Stimulated activated CD8-positive, alpha-beta memory T cell treated with anti-CD3 and anti-CD28 coated beads, Interleukin-15, amount 100 ng/mL, for 24 hours (primary cell): ENCODE measurements around the gene MBD3L5.
"Not testable (repeated sequence)": the region's sequence is repeated elsewhere in the genome, so short reads cannot be mapped to it uniquely, and the experiment has no call there.

ENCODE experiments used
- DNase-seq: peaks from one replicate; pipeline ENCODE4 v3.0.0-alpha.2; 2020; ENCODE audit warnings: low read depth

MBD3L5 gene

DNA sequence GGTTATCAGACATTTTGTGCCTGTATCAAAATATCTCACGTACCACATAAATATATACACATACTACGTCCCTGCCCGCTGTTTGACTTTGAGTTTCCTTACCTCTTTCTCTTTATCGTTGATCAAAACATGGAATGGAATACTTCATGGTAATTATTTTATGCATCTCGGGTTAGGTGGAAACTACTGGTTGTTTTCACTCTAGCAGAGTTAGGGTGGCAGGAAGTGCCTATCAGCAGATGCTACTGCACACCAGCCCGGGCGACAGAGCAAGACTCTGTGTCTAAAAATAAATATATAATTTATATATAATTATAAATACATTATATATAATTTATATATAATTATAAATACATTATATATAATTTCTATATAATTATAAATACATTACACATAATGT is 22.5 kb downstream of the MBD3L5 start:
- DNase-seq = not testable (repeated sequence)

DNA sequence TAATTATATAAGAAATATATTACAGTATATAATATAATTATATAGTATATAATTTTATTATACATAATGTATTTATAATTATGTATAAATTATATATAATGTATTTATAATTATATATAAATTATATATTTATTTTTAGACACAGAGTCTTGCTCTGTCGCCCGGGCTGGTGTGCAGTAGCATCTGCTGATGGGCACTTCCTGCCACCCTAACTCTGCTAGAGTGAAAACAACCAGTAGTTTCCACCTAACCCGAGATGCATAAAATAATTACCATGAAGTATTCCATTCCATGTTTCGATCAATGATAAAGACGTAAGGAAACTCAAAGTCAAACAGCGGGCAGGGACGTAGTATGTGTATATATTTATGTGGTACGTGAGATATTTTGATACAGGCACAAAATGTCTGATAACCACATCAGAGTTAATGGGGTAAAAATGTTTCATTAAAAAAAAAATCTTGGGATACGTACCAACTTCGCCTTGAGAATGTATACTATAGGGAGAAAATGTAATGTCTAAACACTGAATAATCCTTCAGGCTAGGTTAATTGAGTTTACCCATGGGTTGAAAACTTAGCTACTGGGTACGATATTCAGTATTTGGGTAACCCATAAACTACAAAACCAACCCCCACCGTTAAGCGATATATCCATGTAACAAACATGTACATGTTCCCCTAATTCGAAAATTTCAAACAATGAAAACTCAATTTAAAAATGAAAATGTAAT is 24.4 kb downstream of the MBD3L5 start:
- not testable (repeated sequence) for DNase-seq

DNA sequence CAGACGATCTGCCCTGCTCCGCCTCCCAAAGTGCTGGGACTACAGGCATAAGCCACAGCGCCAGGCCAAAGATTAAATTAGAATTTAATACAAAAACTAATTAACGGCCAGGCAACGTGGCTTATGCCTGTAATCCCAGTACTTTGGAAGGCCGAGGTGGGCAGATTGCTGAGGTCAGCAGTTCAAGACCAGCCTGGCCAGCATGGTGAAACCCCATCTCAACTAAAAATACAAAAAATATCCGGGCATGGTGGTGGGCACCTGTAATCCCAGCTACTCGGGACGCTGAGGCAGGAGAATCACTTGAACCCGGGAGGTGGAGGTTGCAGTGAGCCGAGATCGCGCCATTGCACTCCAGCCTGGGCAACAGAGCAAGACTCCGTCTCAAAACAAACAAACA is 25.3 kb downstream of the MBD3L5 start:
- DNase-seq = not testable (repeated sequence)

DNA sequence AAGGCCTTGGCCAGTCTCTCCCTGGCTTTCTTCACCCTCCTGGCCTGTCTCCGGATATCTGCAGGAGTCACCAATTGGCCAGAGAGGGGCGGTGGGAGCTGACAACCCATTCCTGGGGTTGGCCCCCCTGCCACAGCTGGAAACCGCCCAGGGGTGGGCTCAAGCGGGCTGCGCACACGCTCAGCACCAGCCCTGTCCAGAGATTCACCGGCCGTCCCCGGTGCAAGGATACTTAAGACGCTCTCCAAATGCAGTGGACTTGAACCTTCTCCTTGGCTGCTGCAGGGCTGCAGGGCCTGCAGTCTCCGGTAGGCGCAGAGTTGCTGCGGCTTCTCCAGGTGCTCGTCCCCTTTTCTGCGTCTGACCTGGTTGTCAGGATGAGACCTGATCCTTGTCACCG is 26.0 kb downstream of the MBD3L5 start:
- DNase-seq = not testable (repeated sequence)

DNA sequence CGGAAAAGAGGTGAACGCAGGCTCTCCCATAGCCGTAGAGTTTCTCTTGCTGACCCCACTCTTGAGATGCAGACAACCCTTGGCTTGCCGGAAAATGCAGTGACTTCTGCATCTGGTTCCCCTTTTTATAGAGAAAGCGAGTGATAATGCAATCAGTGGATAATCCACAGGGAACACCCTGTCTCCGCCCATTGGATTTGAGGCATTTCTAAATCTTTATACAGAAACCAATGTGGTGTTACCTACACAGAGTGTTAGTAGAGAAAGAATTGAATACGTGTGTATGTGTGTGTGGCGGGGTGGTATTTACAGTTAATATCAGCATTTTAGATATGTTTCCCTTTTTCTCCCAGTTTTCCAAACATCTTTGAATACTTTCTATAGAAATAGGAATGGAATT is 28.2 kb downstream of the MBD3L5 start, which contains the start of gene MBD3L3:
MBD3L3 (minus strand) TSS at position 101 of the 400 bp plus-strand sequence; CDS start at position 30, 71 bp downstream.
- not testable (repeated sequence) for DNase-seq

DNA sequence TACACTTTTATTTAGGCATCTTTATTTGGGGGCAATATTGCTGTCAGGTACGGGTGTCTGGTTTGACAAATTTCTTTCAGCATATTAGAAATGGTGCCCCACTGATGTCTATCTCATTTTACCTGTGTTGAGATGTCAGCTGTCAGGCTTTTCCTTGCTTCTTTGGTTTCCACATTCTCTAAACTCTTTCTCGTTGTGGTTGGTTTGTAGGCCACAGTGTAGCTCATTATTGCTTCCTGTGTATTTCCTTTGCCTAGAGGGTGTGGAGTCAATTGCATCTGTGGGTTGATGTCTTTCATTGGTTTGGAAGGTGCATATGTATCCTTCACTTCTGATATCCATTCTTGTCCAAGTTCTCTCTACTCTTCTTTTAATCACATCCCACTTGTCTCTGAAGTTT is 29.6 kb downstream of the MBD3L5 start:
- DNase-seq = not testable (repeated sequence)

DNA sequence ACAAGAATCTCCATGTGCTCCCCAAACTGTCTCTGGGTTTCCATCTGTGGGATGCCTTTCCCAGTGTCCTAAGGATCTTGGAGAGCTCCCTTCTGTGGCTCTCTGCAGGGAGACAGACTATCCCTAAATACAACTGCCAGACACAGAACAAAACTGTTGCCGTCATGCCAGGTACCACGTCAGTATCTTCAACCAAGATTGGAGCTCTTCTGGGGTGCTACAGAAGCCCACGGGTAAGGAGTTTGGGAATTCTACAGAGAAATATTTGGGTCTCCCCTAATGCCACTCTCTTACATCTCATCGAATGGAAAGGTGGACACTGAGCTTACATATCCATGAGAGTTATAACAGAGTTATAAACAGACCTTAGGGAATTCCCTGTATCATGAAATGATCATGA is 33.0 kb downstream of the MBD3L5 start:
- DNase-seq = no peak

GRCh38 chr19:7063764-7064418 is 33.5 kb downstream of the MBD3L5 start:
- DNase-seq = no peak

- DNase-seq = not testable (repeated sequence)
Measured at GRCh38 chr19:7067122-7067521, 36.7 kb downstream of the MBD3L5 start.

DNA sequence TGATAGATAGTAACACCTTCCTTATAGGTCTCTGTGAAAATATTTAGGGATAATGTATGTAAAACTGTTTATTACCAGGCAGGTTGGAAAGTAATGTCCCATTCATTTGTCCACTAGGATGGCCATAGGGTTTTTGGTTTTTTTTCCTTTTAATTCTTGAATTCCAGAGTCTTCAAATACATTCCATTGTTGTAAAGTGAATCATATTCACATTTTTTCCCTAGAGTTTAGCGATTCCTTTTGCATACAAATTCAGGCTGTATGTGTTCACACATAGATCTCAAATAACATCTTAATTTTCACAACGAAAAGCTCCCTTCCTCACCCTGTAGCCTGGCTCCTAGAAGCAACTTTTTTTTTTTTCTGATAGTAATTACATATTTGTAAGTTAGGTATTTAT is 37.3 kb downstream of the MBD3L5 start:
- DNase-seq = no peak

- no peak for DNase-seq
Measured at GRCh38 chr19:7068599-7068998, 38.2 kb downstream of the MBD3L5 start.

GRCh38 chr19:7069042-7069903 is 38.9 kb downstream of the MBD3L5 start, which contains the start of gene ZNF557:
ZNF557 (plus strand) TSS chr19:7069703; CDS start chr19:7075075, 5,372 bp downstream.
- peak; percentile 94 for DNase-seq

DNA sequence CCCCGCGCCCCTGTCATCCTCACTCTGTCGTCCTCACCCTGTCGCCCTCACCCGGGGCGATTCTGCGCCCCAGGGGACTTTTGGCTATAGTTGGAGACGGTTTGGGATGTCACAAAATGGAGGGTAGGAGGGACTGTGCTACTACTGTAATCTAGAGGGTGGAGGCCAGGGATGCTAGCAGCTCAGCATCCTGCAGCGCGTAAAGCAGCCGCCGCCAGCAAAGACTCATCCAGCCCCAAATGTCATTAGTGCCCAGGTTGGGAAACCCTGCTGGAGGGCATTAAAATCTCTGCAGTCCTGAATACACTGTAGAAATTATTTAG is 39.5 kb downstream of the MBD3L5 start:
- DNase-seq = no peak

- DNase-seq = no peak
Measured at GRCh38 chr19:7072541-7072940, 42.2 kb downstream of the MBD3L5 start.

- DNase-seq = no peak
Measured at GRCh38 chr19:7074705-7075282, 44.4 kb downstream of the MBD3L5 start.

GRCh38 chr19:7076151-7076550 is 45.8 kb downstream of the MBD3L5 start:
- no peak for DNase-seq

- DNase-seq = no peak
Measured at GRCh38 chr19:7078008-7078407, 47.6 kb downstream of the MBD3L5 start.
